K562 (cell line): ENCODE data around the gene OPCML. TPM values are rescaled to one million over a fixed set of nuclear protein-coding genes. Genes with fewer than 3 reads are reported as not detected.

ENCODE experiments used
- ATAC-seq: fragments of 200-7000 bp; cut with Tn5 transposase; 3 replicates; pipeline ENCODE4 v1.9.1; 2020; ENCODE audit warnings: moderate library complexity
- BruUV-seq: library from RNA; stranded (reverse); fragments of 400-500 nt; replicated peaks from 2 replicates; lab custom pipeline; 2021; lab: Mats Ljungman, UMichigan
- CTCF ChIA-PET: fragments of 300-600 bp; formaldehyde crosslinking; extraction: SDS; loops from one replicate; lab custom pipeline; 2021; ENCODE audit warnings: low intra/inter-chr PET ratio; lab: Yijun Ruan, JAX
- POLR2A ChIA-PET: fragments of 300-600, 350-650 bp; sonication (Branson Sonifier 250); formaldehyde crosslinking; extraction: SDS; loops from one replicate; lab custom pipeline; 2021; ENCODE audit warnings: antibody characterized with exemption, inconsistent platforms; lab: Yijun Ruan, JAX
- DNase-seq, 4 experiments: peaks; one replicate each; pipeline versions ENCODE4 v3.0.0 to v3.0.0-alpha.2; 2011 to 2018; ENCODE audit warnings: low spot score in 3 of 4, mixed read lengths in 3 of 4; ENCODE audit errors: extremely low read depth in 1 of 4
- FAIRE-seq: peaks from 2 replicates; lab custom pipeline; 2011; peaks lifted over from hg19 to GRCh38; lab: Jason Lieb, UNC
- H2AFZ ChIP-seq: 2 replicates; pipeline ENCODE4 v1.6.0; 2011; ENCODE audit warnings: low read depth, low read length, control low read depth, inconsistent platforms
- H3K27ac ChIP-seq: fragments of 200-600 bp; 3 replicates; pipeline ENCODE4 v1.8.0; 2011; ENCODE audit warnings: low read depth, mild to moderate bottlenecking, control low read depth, inconsistent platforms, low read length, moderate library complexity, mixed read lengths; ENCODE audit errors: extremely low read depth
- H3K27me3 ChIP-seq, 2 experiments: fragments of 300-600 bp in 1 of 2; 2 replicates in 1 of 2; 3 replicates in 1 of 2; pipeline versions ENCODE4 v1.6.0 to v1.8.0; 2011; ENCODE audit warnings: inconsistent platforms in 2 of 2, low read length in 2 of 2, mild to moderate bottlenecking in 1 of 2, mixed read lengths in 1 of 2, moderate library complexity in 1 of 2; ENCODE audit not compliant: control insufficient read depth in 2 of 2, insufficient read depth in 2 of 2
- H3K36me3 ChIP-seq: fragments of 300-600 bp; 3 replicates; pipeline ENCODE4 v1.8.0; 2011; ENCODE audit warnings: mild to moderate bottlenecking, low read length, inconsistent platforms; ENCODE audit not compliant: control insufficient read depth, insufficient read depth
- H3K4me1 ChIP-seq, 2 experiments: fragments of 200-600 bp in 1 of 2; replicated peaks in 1 of 2; 2 replicates in 1 of 2; 3 replicates in 1 of 2; pipeline versions ENCODE4 v1.5.1 to v1.8.0; 2011; ENCODE audit warnings: inconsistent platforms in 2 of 2, low read length in 2 of 2, mild to moderate bottlenecking in 1 of 2, mixed read lengths in 1 of 2, moderate library complexity in 1 of 2; ENCODE audit not compliant: control insufficient read depth in 2 of 2, insufficient read depth in 2 of 2
- H3K4me2 ChIP-seq: 2 replicates; pipeline ENCODE4 v1.6.1; 2011; ENCODE audit warnings: low read length, control low read depth, inconsistent platforms, mixed read lengths; ENCODE audit not compliant: insufficient read depth
- H3K4me3 ChIP-seq: fragments of 200-600 bp; sonication (generic), shearing (Covaris generic); 2 replicates; pipeline ENCODE4 v1.5.1; 2016; ENCODE audit warnings: control low read depth, inconsistent platforms
- H3K79me2 ChIP-seq: fragments of 200-600 bp; 3 replicates; pipeline ENCODE4 v1.8.0; 2011; ENCODE audit warnings: low read length, inconsistent platforms; ENCODE audit not compliant: control insufficient read depth, insufficient read depth
- H3K9ac ChIP-seq, 2 experiments: 2 replicates each; pipeline versions ENCODE4 v1.6.0 to v1.6.1; 2011; ENCODE audit warnings: low read depth in 2 of 2, low read length in 2 of 2, control low read depth in 1 of 2, inconsistent platforms in 1 of 2, mild to moderate bottlenecking in 1 of 2, mixed read lengths in 1 of 2; ENCODE audit not compliant: insufficient read depth in 1 of 2
- H3K9me1 ChIP-seq: one replicate; pipeline ENCODE4 v1.6.0; 2011; ENCODE audit warnings: inconsistent platforms, mild to moderate bottlenecking, low read length, moderate library complexity; ENCODE audit not compliant: control insufficient read depth, insufficient read depth
- H3K9me3 ChIP-seq: replicated peaks from 2 replicates; pipeline ENCODE4 v1.5.1; 2011; ENCODE audit warnings: low read depth, low read length, inconsistent platforms; ENCODE audit not compliant: control insufficient read depth, insufficient read depth
- H4K20me1 ChIP-seq: replicated peaks from 2 replicates; pipeline ENCODE4 v1.6.1; 2011; ENCODE audit warnings: low read length, inconsistent platforms, mixed read lengths; ENCODE audit not compliant: control insufficient read depth, insufficient read depth
- CC2D1A ChIP-seq: fragments of 450-650 bp; IDR thresholded peaks from 2 replicates; pipeline ENCODE4 v1.6.1; 2017; ENCODE audit warnings: mild to moderate bottlenecking
- CHD2 ChIP-seq: IDR thresholded peaks from 2 replicates; pipeline ENCODE4 v1.6.1; 2011; ENCODE audit warnings: low read depth, low read length
- HLTF ChIP-seq: fragments of 450-650 bp; IDR thresholded peaks from 2 replicates; pipeline ENCODE4 v1.6.1; 2016
- KDM5B ChIP-seq: fragments of 200-600 bp; sonication (generic); IDR thresholded peaks from 2 replicates; pipeline ENCODE4 v1.6.1; 2012; ENCODE audit warnings: low read depth, mild to moderate bottlenecking, moderate library complexity, low read length, control low read depth, inconsistent platforms; ENCODE audit not compliant: insufficient replicate concordance
- NCOA6 ChIP-seq: fragments of 450-650 bp; IDR thresholded peaks from 2 replicates; pipeline ENCODE4 v1.6.1; 2017; ENCODE audit warnings: mild to moderate bottlenecking
- OTX1 ChIP-seq: fragments of 450-650 bp; formaldehyde crosslinking; IDR thresholded peaks from 2 replicates; pipeline ENCODE4 v1.4.0; 2022; ENCODE audit warnings: mild to moderate bottlenecking
- PHB2 ChIP-seq: fragments of 450-650 bp; IDR thresholded peaks from 2 replicates; pipeline ENCODE4 v1.6.1; 2017; ENCODE audit warnings: low read depth
- POLR2AphosphoS5 ChIP-seq: IDR thresholded peaks from 2 replicates; pipeline ENCODE4 v1.6.1; 2011; ENCODE audit warnings: mild to moderate bottlenecking, low read depth, low read length, moderate library complexity; ENCODE audit not compliant: control insufficient read depth, insufficient read depth
- RB1 ChIP-seq: fragments of 450-650 bp; IDR thresholded peaks from 2 replicates; pipeline ENCODE4 v1.6.1; 2017; ENCODE audit warnings: low read depth, mild to moderate bottlenecking
- SAFB ChIP-seq: fragments of 200-400 bp; formaldehyde crosslinking; IDR thresholded peaks from 2 replicates; pipeline ENCODE4 v1.6.1; 2017; ENCODE audit warnings: low read depth, low read length, borderline replicate concordance
- XRCC4 ChIP-seq: IDR thresholded peaks from one replicate; pipeline ENCODE4 v1.6.1; 2011; ENCODE audit not compliant: insufficient read depth, insufficient read length; ENCODE audit errors: extremely low read depth
- ZBED1 ChIP-seq: IDR thresholded peaks from 2 replicates; pipeline ENCODE4 v1.6.1; 2014
- ZNF140 ChIP-seq: fragments of 250-450 bp; sonication (Bioruptor Pico); IDR thresholded peaks from 2 replicates; pipeline ENCODE4 v1.8.0; 2021; ENCODE audit warnings: moderate library complexity, mild to moderate bottlenecking, inconsistent platforms
- ZNF316 ChIP-seq: fragments of 450-650 bp; IDR thresholded peaks from 2 replicates; pipeline ENCODE4 v1.6.1; 2016
- WGBS: fragments of 100-300 bp; shearing (Covaris generic); methylation state at CpG from one replicate; pipeline ENCODE4 v1.1.6; 2016; ENCODE audit warnings: low coverage, mixed read lengths; ENCODE audit not compliant: insufficient coverage; ENCODE audit errors: missing lambda C conversion rate; 5-methylcytosine and 5-hydroxymethylcytosine counted together
- in situ Hi-C: fragments of 300-500 bp; cut with MboI; formaldehyde crosslinking; loops from 4 replicates; pipeline ENCODE4 v1.15.0; 2018; ENCODE audit warnings: inconsistent platforms, mixed read lengths
- intact Hi-C: fragments of 100-400 bp; cut with micrococcal nuclease; formaldehyde crosslinking; loops from 2 replicates; pipeline ENCODE4 v1.14.2; 2022
- polyA plus RNA-seq, 8 experiments: library from polyadenylated mRNA; depleted of rRNA in 4 of 8; stranded (reverse) in 5 of 8; unstranded in 3 of 8; fragments of >200 nt; fragmentation: Nextera tagmentation in 2 of 8; fragmentation: Illumina TruSeq in 1 of 8; extraction: Ambion mirVana in 2 of 8; extraction: Trizol in 1 of 8; gene quantifications; 2 replicates each; pipeline versions ENCODE4 v1.2.1 to v1.2.3, GENCODE V29; 2011 to 2014; ENCODE audit warnings: inconsistent platforms in 1 of 8, missing spikeins in 1 of 8
- total RNA-seq, 7 experiments: library from RNA; depleted of rRNA in 6 of 7; stranded (reverse); fragments of >200 nt in 6 of 7; fragmentation: Illumina TruSeq in 2 of 7; extraction: Trizol in 2 of 7; gene quantifications; 2 replicates each; pipeline versions ENCODE4 v1.2.1 to v1.2.3, GENCODE V29; 2011 to 2021; ENCODE audit warnings: low replicate concordance in 1 of 7
- TF ChIP-seq, protein P1 (sequence below): fragments of 250-450 bp; sonication (Bioruptor Pico); IDR thresholded peaks from 2 replicates; pipeline ENCODE4 v1.8.0; 2022; ENCODE audit warnings: inconsistent platforms
- TF ChIP-seq, protein P2 (sequence below): fragments of 450-650 bp; IDR thresholded peaks from 2 replicates; pipeline ENCODE4 v1.6.1; 2016; ENCODE audit warnings: mild to moderate bottlenecking
- TF ChIP-seq, protein P3 (sequence below), 2 experiments: fragments of 450-650 bp; IDR thresholded peaks; 2 replicates each; pipeline ENCODE4 v1.6.1; 2016

OPCML gene
- total and polyA plus RNA-seq, 9 of the 15 experiments (the other 6 are each of a cell fraction or from before 2014, with no cell fraction given) = not detected

DNA sequence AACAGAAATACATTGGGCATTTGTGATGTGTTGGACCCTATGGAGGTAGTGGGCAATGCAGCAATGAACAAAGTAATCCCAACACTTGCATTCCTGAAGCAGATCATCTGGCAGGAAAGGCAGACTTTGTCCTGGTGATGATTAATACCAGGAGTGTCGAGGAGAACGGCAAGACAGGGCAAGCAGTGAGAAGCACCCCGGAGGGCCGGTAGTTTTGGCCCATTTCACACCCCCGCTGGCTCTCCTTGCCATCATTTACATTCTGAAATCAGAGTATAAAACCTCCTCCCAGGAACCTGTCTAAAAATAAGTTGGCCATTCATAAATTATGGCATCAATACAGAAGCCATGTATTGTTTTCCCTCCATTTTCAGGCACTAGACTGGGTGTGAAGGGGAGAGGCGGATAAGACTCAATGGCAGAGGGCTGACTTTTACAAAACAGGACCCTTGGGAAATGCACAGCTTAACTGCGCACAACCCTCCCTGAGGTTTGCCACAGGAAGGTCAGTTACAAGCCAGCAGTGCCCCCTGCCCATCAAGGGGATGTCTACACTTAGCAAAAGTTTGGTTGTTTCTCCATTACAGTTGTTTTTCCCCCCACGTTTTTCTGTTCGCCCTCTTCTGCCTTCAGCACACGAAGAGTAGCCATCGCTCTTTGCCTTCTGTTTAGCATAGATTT lies 55.6 kb downstream of the OPCML start (continued):
- TF ChIP-seq, protein P1, sequence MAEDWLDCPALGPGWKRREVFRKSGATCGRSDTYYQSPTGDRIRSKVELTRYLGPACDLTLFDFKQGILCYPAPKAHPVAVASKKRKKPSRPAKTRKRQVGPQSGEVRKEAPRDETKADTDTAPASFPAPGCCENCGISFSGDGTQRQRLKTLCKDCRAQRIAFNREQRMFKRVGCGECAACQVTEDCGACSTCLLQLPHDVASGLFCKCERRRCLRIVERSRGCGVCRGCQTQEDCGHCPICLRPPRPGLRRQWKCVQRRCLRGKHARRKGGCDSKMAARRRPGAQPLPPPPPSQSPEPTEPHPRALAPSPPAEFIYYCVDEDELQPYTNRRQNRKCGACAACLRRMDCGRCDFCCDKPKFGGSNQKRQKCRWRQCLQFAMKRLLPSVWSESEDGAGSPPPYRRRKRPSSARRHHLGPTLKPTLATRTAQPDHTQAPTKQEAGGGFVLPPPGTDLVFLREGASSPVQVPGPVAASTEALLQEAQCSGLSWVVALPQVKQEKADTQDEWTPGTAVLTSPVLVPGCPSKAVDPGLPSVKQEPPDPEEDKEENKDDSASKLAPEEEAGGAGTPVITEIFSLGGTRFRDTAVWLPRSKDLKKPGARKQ (CRISPR knock-in tag) = no peak

DNA sequence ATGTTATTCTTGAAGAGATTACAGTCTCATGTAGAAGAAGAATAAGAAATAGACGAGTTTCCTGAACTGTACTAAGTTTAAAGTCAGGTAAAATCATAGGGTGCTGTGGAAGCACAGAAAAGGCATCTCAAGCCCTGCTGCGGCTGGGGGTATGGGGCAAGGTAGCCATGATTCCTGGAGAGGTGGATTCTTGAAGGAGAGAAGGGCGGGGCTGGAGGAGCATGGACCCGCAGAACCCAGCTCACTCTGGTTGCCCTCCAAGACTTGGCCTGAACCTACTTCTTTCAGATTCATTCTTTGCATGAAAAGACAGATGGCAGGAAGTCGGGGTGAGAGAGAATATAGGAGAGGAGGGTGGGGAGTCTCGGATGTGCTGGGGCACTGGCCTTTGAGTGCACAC lies 57.8 kb downstream of the OPCML start:
- Histone ChIP-seq H3K9me1 (no peaks in the 10 kb centered on the region), H4K20me1 (no peaks in the 10 kb centered on the region), H3K9me3 (no peaks in the 10 kb centered on the region), H2AFZ (no peak overlapping the region), H3K9ac (no peak overlapping the region), H3K79me2 (no peaks in the 10 kb centered on the region), H3K4me1 (no peaks in the 10 kb centered on the region), H3K36me3 (no peaks in the 10 kb centered on the region), H3K27me3 (no peaks in the 10 kb centered on the region), H3K4me2 (no peak overlapping the region), H3K27ac (no peak overlapping the region), H3K4me3 (no peak overlapping the region)
- ChIA-PET POLR2A (interaction anchor here (0.6 kb wide), 1 partner anchor 183 kb away, joined by 3 read pairs; no protein-coding TSS in a partner anchor), CTCF (no interaction called here)
- FAIRE-seq (no peak), DNase-seq (no peak), ATAC-seq (no peak)
- in situ Hi-C loops = no loop called here
- intact Hi-C loops = no loop called here
- 2% methylated on average over 5 of the region's 6 CpGs for WGBS
- no TSS peak for BruUV-seq
- TF ChIP-seq SAFB (no peak), KDM5B (no peak), CHD2 (no peak), NCOA6 (no peak), OTX1 (no peak), RB1 (no peak), ZNF316 (no peak), POLR2AphosphoS5 (no peak), HLTF (no peak), ZBED1 (no peak), CC2D1A (no peak), XRCC4 (no peak), PHB2 (no peak), ZNF140 (CRISPR knock-in tag) (no peak)
- TF ChIP-seq, protein P2, sequence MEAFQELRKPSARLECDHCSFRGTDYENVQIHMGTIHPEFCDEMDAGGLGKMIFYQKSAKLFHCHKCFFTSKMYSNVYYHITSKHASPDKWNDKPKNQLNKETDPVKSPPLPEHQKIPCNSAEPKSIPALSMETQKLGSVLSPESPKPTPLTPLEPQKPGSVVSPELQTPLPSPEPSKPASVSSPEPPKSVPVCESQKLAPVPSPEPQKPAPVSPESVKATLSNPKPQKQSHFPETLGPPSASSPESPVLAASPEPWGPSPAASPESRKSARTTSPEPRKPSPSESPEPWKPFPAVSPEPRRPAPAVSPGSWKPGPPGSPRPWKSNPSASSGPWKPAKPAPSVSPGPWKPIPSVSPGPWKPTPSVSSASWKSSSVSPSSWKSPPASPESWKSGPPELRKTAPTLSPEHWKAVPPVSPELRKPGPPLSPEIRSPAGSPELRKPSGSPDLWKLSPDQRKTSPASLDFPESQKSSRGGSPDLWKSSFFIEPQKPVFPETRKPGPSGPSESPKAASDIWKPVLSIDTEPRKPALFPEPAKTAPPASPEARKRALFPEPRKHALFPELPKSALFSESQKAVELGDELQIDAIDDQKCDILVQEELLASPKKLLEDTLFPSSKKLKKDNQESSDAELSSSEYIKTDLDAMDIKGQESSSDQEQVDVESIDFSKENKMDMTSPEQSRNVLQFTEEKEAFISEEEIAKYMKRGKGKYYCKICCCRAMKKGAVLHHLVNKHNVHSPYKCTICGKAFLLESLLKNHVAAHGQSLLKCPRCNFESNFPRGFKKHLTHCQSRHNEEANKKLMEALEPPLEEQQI = no peak
- TF ChIP-seq, protein P3, sequence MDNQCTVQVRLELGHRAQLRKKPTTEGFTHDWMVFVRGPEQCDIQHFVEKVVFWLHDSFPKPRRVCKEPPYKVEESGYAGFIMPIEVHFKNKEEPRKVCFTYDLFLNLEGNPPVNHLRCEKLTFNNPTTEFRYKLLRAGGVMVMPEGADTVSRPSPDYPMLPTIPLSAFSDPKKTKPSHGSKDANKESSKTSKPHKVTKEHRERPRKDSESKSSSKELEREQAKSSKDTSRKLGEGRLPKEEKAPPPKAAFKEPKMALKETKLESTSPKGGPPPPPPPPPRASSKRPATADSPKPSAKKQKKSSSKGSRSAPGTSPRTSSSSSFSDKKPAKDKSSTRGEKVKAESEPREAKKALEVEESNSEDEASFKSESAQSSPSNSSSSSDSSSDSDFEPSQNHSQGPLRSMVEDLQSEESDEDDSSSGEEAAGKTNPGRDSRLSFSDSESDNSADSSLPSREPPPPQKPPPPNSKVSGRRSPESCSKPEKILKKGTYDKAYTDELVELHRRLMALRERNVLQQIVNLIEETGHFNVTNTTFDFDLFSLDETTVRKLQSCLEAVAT (IDR thresholded peaks at IDR 0.05) = no peak
